Activated CD4-positive, alpha-beta T cell treated with anti-CD3 and anti-CD28 coated beads, Interleukin-2, amount 10 ng/mL, durations not matched to agents 7 days and 5 days (primary cell): Measurements from ENCODE around the gene KMT5C. TPM values are rescaled to one million over a fixed set of nuclear protein-coding genes. Genes with fewer than 3 reads are reported as not detected.

Source experiments
- CTCF ChIA-PET: fragments of 350-600 bp; sonication (Branson Sonifier 250); formaldehyde crosslinking; loops from one replicate; lab custom pipeline; 2021; ENCODE audit warnings: antibody characterized with exemption; lab: Charles Lee
- POLR2A ChIA-PET: fragments of 350-600 bp; sonication (Branson Sonifier 250); formaldehyde crosslinking; loops from one replicate; lab custom pipeline; 2021; ENCODE audit warnings: antibody characterized with exemption; lab: Charles Lee
- DNase-seq: peaks from one replicate; pipeline ENCODE4 v3.0.0-alpha.2; 2020
- H3K27ac Mint-ChIP-seq: one replicate; pipeline ENCODE4 v1.8.0; 2021; ENCODE audit warnings: mild to moderate bottlenecking, moderate library complexity, mixed read lengths
- H3K27me3 Mint-ChIP-seq: one replicate; pipeline ENCODE4 v1.8.0; 2021; ENCODE audit warnings: mixed read lengths
- H3K36me3 Mint-ChIP-seq: one replicate; pipeline ENCODE4 v1.8.0; 2021; ENCODE audit warnings: low read depth, mixed read lengths
- H3K4me1 Mint-ChIP-seq: one replicate; pipeline ENCODE4 v1.8.0; 2021; ENCODE audit warnings: mixed read lengths
- H3K4me3 Mint-ChIP-seq: one replicate; pipeline ENCODE4 v1.8.0; 2021; ENCODE audit warnings: mild to moderate bottlenecking, moderate library complexity, mixed read lengths
- H3K9me3 Mint-ChIP-seq: one replicate; pipeline ENCODE4 v1.8.0; 2021; ENCODE audit warnings: mixed read lengths
- total RNA-seq, 2 experiments: library from RNA; stranded (reverse); gene quantifications; one replicate each; pipeline ENCODE4 v1.2.3, GENCODE V29; 2021

Gene KMT5C
- total RNA-seq, 2 experiments from 2014 or later, result 21.7 to 28.3 TPM

- H3K4me3 Mint-ChIP-seq, result peak overlapping the region; percentile 62
- peaks cover under 1% of the 10 kb centered on the region for H3K27me3 Mint-ChIP-seq
- POLR2A ChIA-PET, result no interaction called here
- CTCF ChIA-PET, result interaction anchor here (1.0 kb wide), 1 partner anchor 461 kb away, joined by 3 read pairs; no protein-coding TSS in a partner anchor
- H3K4me1 Mint-ChIP-seq, result peaks cover 22% of the 10 kb centered on the region
- no peaks in the 10 kb centered on the region for H3K9me3 Mint-ChIP-seq
- H3K27ac Mint-ChIP-seq, result peak overlapping the region; percentile 78
- H3K36me3 Mint-ChIP-seq, result peaks cover 2% of the 10 kb centered on the region
- no peak for DNase-seq
Observed at GRCh38 chr19:55341595-55342531, 2.2 kb downstream of the KMT5C start.

GRCh38 chr19:55344444-55344843 lies 4.8 kb downstream of the KMT5C start:
- Mint-ChIP-seq H3K27me3 (no peaks in the 10 kb centered on the region), H3K4me3 (no peak overlapping the region), H3K4me1 (peaks cover 13% of the 10 kb centered on the region), H3K27ac (no peak overlapping the region), H3K36me3 (peaks cover 2% of the 10 kb centered on the region), H3K9me3 (no peaks in the 10 kb centered on the region)
- DNase-seq, result no peak
- CTCF ChIA-PET, result no interaction called here
- POLR2A ChIA-PET, result no interaction called here

DNA sequence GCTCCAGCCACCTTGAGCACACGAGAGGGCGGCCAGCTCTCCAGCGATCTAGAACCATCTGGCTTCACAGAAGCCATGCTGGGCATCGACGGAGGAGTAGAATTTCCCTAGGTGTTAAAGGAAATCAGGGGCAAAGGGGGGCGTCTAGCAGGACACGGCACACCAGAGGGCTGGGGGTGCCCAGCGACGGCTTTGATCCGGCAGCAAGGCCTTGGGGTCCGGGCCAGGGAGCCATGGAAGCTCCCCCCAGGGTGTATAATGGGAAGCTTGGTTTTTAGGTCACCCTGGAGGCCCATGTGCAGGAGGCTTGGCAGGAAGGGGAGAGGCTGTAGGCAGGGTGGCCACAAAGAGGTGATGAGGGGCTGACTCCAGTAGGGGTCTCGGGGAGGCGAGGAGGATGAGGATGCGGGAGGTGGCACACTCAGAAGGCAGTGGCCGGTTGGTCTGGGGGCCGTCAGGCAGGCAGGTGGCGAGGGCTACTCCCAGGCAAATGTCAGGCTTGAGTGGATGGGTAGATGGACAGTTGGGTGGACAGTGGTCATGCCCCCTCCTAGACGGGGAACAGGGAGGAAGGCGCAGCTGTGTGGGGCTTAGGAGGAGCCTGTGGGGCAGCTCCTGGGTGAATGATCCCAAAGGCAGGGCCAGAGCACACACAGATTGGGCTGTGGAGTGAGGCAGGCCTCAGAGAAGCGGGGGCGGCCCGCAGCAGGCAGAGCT lies 5.6 kb downstream of the KMT5C start:
- peaks cover 11% of the 10 kb centered on the region for H3K4me1 Mint-ChIP-seq
- DNase-seq, result no peak
- no peaks in the 10 kb centered on the region for H3K9me3 Mint-ChIP-seq
- H3K36me3 Mint-ChIP-seq, result peaks cover 2% of the 10 kb centered on the region
- H3K4me3 Mint-ChIP-seq, result no peak overlapping the region
- no peak overlapping the region for H3K27ac Mint-ChIP-seq
- CTCF ChIA-PET, result no interaction called here
- POLR2A ChIA-PET, result no interaction called here
- no peaks in the 10 kb centered on the region for H3K27me3 Mint-ChIP-seq

DNA sequence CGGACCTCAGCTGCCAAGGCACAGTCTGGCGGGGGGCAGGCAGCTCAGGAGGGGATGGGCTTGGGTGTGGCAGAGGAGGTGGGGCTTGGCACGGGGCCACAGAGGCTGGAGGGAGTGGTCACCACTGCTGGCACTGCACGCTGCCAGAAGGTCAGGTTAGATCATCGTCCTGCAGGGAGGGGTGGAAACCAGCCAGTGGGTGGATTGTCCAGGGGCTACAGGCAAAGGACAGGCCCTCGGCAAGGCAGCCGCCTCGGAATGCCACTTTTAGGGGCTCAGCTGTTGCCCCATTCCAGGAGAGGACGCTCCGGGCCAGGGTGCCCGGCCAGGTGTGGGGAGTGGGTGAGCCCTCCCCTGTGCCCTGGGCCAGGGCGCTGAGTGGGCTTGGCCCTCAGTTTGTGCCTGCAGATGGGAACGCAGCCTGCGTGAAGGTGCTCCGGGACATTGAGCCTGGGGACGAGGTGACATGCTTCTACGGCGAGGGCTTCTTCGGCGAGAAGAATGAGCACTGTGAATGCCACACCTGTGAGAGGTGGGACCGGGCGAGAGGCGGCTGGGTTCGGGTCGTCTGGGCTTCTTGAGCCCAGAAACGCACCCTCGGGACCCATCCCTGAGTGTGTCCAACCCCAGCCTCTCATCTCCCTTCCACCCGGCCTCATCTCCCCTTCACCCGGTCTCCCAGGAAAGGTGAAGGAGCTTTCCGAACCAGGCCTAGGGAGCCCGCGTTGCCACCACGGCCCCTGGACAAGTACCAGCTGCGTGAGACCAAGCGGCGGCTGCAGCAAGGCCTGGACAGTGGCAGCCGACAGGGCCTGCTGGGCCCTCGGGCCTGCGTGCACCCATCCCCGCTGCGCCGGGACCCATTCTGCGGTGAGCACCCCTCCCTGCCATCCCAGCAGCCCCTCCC lies 6.4 kb downstream of the KMT5C start:
- ChIA-PET CTCF (interaction anchor here (0.6 kb wide), 1 partner anchor 10 kb away, joined by 6 read pairs; no protein-coding TSS in a partner anchor), POLR2A (no interaction called here)
- no peaks in the 10 kb centered on the region for H3K9me3 Mint-ChIP-seq
- H3K4me3 Mint-ChIP-seq, result no peak overlapping the region
- peaks cover 6% of the 10 kb centered on the region for H3K4me1 Mint-ChIP-seq
- H3K27me3 Mint-ChIP-seq, result peaks cover under 1% of the 10 kb centered on the region
- peaks cover 2% of the 10 kb centered on the region for H3K36me3 Mint-ChIP-seq
- no peak overlapping the region for H3K27ac Mint-ChIP-seq
- no peak for DNase-seq

DNA sequence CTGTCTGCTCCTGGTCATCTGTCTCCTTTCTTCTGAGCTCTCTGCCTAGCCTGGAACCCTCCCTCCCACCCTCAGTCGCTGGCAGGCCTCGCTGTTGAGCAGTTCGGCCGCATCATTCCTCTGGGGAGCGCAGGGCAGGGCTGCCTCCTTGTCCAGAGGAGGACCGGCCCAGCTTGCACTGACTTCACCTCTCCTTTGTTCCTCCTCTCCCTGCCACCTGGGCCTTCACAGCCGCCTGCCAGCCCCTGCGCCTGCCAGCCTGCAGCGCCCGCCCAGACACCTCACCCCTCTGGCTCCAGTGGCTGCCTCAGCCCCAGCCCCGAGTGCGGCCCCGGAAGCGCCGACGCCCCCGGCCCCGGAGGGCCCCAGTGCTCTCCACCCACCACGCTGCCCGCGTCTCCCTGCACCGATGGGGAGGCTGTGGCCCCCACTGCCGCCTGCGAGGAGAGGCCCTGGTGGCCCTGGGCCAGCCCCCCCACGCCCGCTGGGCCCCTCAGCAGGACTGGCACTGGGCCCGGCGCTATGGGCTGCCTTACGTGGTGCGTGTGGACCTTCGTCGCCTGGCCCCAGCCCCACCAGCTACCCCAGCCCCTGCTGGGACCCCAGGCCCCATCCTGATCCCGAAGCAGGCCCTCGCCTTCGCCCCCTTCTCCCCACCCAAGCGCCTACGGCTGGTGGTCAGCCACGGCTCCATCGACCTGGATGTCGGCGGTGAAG lies 7.2 kb downstream of the KMT5C start:
- DNase-seq, result no peak
- Mint-ChIP-seq H3K27ac (no peak overlapping the region), H3K4me1 (peaks cover 4% of the 10 kb centered on the region), H3K27me3 (peaks cover 8% of the 10 kb centered on the region), H3K4me3 (no peak overlapping the region), H3K36me3 (no peaks in the 10 kb centered on the region), H3K9me3 (no peaks in the 10 kb centered on the region)
- CTCF ChIA-PET, result interaction anchor here (0.6 kb wide), 1 partner anchor 109 kb away, joined by 3 read pairs; no protein-coding TSS in a partner anchor
- POLR2A ChIA-PET, result no interaction called here

DNA sequence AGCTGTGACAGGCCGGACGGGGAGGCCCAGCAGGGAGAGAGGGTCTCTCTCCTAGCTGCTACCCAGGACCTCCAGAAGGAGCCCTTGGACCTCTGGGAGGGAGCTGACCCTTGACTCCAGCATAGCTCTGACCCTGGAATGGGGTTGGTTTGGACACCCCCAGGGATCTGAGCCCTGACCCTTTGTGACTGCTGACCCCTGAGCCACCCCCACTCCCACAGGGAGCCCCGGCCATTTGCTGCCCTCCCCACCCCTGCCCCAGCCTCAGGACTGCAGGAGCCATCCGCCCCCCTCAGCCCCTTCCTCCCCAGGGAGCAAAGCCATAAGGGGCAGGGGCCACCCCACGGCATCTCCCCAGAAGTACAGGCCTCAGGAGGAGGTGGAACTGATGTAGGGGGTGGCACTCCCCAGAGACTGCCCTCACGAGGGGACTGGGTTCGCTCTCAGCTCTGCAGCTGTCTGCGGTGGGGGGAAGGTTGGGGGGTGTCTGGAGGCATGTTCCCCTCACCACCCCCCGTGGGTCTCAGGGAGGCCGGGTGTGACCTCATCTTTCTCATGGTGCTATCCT lies 7.8 kb downstream of the KMT5C start:
- H3K4me3 Mint-ChIP-seq, result no peak overlapping the region
- ChIA-PET POLR2A (no interaction called here), CTCF (interaction anchor here (0.6 kb wide), 1 partner anchor 110 kb away, joined by 3 read pairs; no protein-coding TSS in a partner anchor)
- H3K36me3 Mint-ChIP-seq, result no peaks in the 10 kb centered on the region
- H3K27me3 Mint-ChIP-seq, result peaks cover 14% of the 10 kb centered on the region
- no peaks in the 10 kb centered on the region for H3K9me3 Mint-ChIP-seq
- DNase-seq, result no peak
- H3K4me1 Mint-ChIP-seq, result peaks cover 5% of the 10 kb centered on the region
- no peak overlapping the region for H3K27ac Mint-ChIP-seq

GRCh38 chr19:55348317-55349034 lies 8.8 kb downstream of the KMT5C start:
- CTCF ChIA-PET, result interaction anchor here (1.3 to 1.5 kb wide), 2 partner anchors 10 to 27 kb away, joined by 3 to 5 read pairs; no protein-coding TSS in a partner anchor
- Mint-ChIP-seq H3K4me1 (peaks cover 15% of the 10 kb centered on the region), H3K4me3 (no peak overlapping the region), H3K27ac (no peak overlapping the region), H3K9me3 (no peaks in the 10 kb centered on the region), H3K27me3 (peaks cover 23% of the 10 kb centered on the region), H3K36me3 (no peaks in the 10 kb centered on the region)
- no peak for DNase-seq
- POLR2A ChIA-PET, result no interaction called here

DNA sequence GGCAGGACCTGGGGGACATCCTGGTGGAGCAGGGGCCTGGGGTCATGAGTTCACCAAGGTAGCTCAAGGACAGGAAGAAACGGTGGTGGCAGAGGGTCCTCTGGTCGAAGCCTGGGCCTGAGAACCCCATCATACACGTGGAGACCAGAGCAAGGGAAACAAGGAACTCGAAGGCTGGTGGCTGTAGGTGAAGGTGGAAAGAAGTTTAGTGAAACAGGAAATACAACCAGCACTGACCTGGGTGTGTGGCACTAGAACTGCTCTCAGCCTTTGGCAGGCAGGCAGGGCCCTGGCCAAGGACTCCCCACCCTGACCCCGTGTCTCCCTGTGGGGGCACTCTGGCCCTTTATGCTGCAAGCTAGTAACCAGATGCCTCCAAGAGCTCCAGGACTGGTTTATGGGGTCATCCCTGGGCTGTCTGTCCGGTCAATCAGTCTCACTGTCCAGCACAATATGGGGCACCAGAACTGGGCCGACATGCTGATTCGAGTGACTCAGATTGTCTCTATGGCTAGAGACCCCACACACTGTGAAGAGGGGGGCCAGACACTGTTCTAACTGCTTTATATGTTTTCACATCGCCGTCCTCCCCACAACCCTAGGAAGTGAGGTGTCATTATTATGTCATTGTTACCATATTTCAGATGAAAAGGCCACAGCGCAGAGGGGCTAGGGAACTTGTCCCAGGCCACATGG lies 11.1 kb downstream of the KMT5C start:
- CTCF ChIA-PET, result interaction anchor here (0.8 to 1.4 kb wide), 2 partner anchors 12 to 21 kb away, joined by 3 to 4 read pairs; no protein-coding TSS in a partner anchor
- POLR2A ChIA-PET, result no interaction called here
- H3K4me1 Mint-ChIP-seq, result peaks cover 18% of the 10 kb centered on the region
- no peak overlapping the region for H3K4me3 Mint-ChIP-seq
- peak overlapping the region; percentile 68 for H3K27ac Mint-ChIP-seq
- no peak for DNase-seq
- H3K27me3 Mint-ChIP-seq, result peaks cover 37% of the 10 kb centered on the region
- no peaks in the 10 kb centered on the region for H3K36me3 Mint-ChIP-seq
- H3K9me3 Mint-ChIP-seq, result no peaks in the 10 kb centered on the region

- ChIA-PET CTCF (interaction anchor here (1.6 kb wide), 1 partner anchor 192 kb away, joined by 3 read pairs; no protein-coding TSS in a partner anchor), POLR2A (no interaction called here)
- Mint-ChIP-seq H3K9me3 (no peaks in the 10 kb centered on the region), H3K4me1 (peaks cover 18% of the 10 kb centered on the region), H3K36me3 (no peaks in the 10 kb centered on the region), H3K27ac (no peak overlapping the region), H3K27me3 (peaks cover 43% of the 10 kb centered on the region), H3K4me3 (no peak overlapping the region)
- no peak for DNase-seq
Observed at GRCh38 chr19:55352040-55352439, 12.4 kb downstream of the KMT5C start.

GRCh38 chr19:55352549-55353145 lies 13.0 kb downstream of the KMT5C start:
- POLR2A ChIA-PET, result no interaction called here
- Mint-ChIP-seq H3K4me1 (peaks cover 18% of the 10 kb centered on the region), H3K27me3 (peaks cover 48% of the 10 kb centered on the region), H3K27ac (no peak overlapping the region), H3K4me3 (peak overlapping the region; percentile 17), H3K36me3 (no peaks in the 10 kb centered on the region), H3K9me3 (no peaks in the 10 kb centered on the region)
- DNase-seq, result no peak
- CTCF ChIA-PET, result interaction anchor here (1.3 to 1.6 kb wide), 2 partner anchors 124 to 193 kb away, joined by 3 read pairs; partner anchors contain the start of gene ZNF628
